ENCODE measurements around the gene HBS1L.

- TF ChIP-seq POLR2A (IDR thresholded peaks at IDR 0.05), result no peak
- no peak for TF ChIP-seq CTCF (IDR thresholded peaks at IDR 0.05)
Measured at GRCh38 chr6:135033238-135033637, 21.4 kb downstream of the HBS1L start.

All from body of pancreas (tissue), 4 donors.